Stimulated activated naive CD4-positive, alpha-beta T cell treated with Interleukin-2 at 50 U/mL for 16 hours (primary cell): ENCODE measurements around the gene TTC23.

ENCODE experiments used
- DNase-seq: peaks from one replicate; lab custom pipeline; 2025; lab: John Stamatoyannopoulos, UW

Gene TTC23

DNA sequence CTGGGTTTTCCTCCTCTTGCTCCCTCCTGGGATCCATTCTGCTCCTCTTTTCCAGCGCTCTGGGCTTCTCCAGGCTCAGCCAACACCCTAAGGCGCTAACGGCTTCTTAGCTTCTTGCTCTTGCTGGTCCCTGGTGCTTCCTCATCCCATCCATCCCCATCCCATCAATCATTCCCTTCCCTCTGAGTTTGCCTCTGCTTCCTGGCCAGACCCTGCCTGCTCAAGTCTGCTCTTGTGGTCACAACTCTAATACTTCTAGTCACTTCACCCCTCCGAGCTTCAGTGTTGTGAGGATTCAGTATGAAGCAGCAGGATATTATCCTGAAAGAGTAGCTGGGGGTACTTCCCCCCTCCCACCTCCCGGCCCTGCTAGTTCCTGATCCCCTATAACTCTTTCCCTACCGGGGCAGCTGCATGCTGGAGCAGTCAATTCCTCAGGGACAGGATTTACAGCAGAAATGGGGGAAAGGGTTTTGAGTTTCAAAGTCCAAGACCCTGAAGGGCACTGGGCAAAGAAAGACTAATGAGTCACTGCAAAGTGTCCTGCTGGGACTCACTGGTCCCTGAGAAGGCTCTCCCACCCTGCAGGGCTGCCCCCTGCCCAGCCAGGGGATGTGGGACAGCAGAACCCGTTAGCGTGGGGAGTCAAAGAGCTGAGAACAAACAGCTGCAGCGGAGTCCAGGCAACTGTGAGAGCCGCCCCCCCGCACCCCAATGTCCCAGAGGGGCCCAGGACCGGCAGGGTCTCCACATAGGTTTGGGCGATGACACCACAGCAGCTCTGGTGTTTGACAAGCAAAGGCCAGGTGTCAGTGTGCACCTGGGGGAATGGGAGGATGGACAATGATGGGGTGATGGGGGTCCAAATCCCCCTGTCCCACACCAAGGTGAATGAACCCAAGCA is 146.8 kb downstream of the TTC23 start:
- DNase-seq: no peak

DNA sequence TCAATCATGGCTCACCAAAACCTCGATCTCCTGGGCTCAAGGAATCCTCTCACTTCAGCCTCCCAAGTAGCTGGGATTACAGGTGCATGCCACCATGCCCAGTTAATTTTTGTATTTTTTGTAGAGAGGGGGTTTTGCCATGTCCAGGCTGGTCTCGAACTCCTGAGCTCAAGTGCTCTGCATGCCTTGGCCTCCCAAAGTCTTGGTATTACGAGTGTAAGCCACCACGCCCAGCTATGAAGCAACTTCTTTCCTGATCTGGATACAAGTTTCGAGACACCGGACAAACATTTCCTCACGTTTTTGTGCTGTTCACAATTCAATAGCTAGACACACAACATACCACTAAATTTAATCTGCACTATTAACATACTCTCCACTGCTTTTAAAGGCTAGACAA is 147.9 kb downstream of the TTC23 start:
- no peak for DNase-seq

DNA sequence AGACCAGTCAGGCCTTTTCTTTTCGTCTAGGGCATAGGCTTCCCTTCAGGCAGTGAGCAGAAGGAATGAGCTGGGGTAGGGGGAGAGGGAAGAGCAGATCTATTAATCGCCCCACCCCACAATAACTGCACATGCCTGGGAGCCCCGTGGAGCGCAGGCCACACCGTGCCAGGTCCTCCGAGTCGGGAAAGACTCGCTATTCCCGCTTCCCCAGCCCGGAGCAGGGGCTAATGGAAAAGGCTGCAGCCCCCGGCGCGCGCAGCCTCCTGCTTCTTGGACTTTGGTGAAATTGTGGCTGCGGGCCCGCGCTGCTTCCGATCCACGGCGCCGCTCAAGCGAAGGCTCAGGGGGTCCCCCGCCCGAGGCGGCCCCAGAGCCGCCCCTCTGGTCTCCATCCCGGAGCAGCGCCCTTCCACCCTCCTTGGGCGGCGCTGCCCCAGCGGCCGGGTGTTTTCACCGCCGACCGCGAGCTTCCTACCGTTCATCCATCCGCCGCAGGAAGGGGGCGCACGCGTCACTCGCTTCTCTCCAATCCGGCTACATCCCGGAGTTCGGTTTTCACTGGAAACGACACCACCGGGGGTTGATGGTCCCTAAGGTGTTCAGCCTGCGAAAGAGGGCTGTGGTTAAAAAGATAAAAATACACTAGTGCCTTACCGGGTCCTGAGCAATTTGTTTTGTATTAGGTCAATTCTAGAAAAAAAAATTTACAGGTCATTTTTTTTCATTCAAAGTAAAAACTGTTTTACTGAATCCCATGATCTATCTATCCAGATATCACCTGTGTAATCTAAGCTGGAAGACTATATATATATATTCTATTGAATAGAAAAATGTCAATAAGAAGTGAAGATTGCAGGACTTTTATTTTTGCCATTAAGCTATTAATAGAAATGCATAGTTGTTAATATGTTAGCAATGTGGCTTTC is 148.9 kb downstream of the TTC23 start:
- DNase-seq: no peak

DNA sequence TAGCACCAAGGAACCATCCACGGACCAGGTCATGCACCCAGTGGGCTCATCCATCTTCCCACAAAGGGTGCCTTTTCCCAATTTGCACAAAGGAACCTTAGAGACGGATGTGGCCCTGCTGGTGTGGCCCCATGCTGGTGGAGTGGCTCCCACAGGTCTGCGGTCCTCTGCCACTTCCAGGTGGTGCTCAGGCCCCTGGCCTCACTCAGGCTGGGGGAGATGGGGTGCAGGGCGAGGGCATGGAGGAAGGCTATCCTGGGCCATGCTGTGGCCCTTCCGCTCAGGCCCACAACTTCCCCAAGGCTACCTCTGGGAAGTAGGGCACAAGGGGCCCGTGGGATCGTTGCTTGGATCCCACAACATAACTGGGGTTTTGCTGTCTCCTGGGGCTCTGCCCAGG is 149.7 kb downstream of the TTC23 start:
- no peak for DNase-seq

DNA sequence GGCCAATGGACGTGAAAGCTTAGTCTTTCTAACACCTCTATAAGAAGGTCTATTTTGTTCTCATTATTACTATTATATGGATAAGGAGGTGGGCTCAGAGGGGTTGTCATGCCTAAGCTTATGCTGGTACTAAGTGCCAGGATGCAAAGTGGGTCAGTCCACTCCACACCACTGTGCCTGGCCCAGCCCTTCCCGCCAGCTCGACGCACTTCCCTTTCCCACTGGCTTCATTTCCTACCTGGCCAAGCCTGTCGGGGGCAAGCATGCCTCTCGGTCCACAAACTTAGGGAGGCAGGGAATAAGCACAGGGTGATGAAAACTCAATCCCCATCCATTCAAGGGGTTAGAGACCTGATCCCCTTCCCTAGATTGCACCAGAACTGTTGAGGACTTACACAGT is 150.4 kb downstream of the TTC23 start:
- no peak for DNase-seq

DNA sequence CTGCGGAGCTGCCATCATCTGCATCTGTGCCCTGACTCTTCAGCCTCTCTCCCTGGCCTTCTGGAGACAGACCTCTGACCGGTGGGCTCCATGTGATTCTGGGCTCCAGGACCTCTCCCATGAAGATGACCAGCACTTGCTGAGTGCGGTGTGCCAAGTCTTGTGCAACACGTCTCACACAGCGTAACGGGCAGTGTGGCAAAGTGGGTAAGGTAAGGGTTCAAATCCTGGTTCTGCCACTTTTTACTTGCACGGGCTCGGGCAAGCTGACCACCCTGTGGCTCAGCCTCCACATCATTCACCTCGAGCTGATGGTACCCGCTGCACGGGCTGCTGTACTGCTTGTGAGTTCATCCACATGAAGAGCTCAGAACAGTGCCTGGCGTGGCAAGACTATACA is 151.0 kb downstream of the TTC23 start:
- no peak for DNase-seq

DNA sequence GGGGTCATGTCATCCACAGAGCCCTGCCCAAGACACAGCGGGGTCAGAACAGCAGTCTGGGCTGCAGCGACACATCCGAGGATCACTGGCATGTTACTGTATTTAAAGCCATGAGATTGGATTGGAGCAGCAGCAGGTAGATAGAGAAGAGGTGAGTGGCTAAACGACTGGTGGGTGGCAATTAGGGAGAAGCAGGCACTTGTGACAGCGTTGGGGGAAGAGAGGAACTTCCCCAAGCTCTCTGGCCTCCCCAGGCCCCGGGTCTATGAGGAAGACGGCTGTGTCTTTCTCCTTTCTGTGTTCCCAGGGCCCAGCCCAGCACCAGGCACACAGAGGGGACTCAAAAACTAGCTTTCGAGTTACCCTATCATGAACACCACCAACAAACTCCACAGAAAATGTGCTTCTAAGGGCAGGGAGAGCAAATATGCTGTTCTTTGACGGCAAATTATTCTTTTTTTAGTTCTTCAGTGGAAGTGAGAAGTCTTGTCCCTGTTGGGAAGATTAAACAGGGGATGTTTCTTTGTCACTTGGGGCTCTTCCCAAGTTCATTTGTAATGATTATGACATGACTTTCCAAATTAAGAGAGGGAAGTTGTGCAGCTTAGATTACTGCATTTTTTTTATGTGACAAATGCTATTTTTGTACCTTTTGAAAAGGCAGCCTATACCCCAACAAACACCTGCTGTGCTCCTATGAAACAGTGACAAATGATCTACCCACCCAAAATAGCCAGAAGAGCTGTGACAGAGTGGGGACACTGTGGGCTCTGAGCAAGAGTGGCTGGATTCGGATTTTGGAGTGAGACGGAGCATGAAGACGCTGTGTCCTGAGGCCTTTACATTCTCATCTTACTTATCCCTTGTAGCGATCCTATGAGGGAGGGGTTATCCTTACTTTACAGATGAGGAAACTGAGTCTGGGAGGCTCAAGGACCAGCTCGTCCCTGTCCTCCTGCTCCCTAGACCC is 151.7 kb downstream of the TTC23 start:
- DNase-seq: no peak

DNA sequence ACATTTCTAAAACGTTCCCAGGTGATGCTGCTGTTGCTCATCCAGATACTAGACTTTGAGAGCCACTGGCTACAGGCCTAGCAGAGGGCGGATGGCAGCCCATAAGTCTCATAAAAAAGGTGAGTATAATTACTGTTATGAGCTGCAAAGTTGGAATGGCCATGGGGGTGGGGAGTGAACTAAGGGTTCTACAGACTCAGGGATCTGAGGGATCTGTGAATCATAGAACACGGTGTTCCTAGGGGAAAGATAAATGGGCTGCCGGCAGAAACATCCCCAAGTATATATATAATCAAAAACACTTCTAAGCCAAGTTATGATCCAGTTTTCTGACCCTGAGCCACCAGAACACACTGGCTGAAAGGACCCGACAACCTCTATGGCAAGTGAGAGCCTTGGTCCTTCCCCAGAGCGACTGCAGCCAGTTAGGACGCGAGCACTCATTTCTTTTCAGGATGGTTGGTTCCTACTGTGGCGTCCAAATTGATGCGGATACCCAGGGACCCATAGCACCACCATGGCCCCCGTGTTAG is 152.4 kb downstream of the TTC23 start:
- no peak for DNase-seq

DNA sequence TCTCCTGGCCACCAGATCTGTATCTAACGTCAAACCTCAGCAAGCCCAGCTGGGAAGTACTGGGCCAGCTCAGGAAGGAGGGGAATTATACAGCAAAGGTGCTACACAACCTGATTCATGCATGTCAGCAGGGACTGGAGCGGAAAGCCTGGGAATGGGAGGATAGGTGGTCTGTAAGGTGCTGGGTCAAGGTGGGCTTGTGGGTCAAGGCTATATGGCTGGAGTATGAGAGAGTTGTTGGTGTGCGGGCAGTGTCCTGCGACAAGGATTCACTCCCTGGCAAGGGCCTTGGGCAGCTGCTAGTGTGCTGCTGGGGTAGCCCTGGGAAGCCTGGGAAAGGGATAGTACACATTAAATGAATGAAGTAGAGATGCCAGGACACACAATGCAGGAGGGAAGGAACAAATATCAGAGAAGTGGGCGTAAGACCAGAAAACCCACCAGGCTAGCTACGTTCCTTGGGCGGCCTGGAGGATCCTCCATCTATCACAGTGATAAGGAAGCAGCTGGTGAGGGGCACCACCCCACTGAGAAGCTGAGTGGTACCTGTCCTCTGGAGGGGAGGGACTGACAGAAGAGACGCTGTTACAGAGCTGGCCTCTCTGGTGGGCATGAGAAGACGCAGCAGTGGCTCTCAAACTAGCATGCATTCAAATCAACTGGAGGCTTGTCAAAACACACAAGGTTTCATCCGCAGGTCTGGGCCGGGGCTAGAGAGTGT is 153.0 kb downstream of the TTC23 start:
- no peak for DNase-seq

DNA sequence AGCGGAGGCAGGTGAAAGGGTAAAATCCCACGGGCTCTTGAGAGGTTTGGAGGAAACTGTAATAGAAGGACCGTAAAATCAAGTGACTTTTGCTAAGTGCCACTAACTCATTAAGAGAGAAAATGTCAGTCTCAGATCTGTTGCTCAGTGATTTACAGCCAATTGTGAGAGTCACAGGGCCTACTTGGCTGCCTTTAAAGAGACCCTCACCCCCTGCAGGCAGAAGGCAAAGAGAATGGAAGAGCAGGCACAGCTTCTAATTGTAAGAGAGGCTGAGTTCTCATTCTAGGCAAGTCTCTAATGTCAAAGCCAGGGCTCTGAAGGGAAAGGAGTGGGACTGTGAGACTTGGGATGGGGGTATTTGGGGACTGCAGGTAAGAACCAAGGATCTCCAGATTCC is 153.8 kb downstream of the TTC23 start:
- DNase-seq: no peak

DNA sequence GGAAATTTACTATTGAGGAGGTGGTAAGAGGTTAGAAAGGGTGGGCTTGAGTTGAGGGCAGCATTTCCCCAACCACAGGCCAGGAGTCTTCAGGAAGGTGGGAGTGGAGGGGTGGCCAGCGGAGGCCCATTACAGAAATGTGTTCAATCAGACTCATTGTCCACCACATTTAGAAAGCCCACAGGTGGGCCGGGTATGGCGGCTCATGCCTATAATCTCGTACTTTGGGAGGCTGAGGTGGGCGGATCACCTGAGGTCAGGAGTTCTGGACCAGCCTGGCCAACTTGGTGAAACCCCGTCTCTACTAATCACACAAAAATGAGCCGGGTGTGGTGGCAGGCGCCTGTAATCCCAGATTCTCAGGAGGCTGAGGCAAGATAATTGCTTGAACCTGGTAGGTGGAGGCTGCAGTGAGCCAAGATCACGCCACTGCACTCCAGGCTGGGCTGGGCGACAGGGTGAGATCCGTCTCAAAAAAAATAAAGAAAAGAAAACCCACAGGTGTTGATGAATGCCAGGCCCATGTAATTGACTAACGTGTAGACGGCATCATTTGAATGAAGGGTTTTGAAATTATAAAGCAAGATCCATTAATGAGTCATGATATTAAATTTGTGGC is 156.7 kb downstream of the TTC23 start:
- no peak for DNase-seq

DNA sequence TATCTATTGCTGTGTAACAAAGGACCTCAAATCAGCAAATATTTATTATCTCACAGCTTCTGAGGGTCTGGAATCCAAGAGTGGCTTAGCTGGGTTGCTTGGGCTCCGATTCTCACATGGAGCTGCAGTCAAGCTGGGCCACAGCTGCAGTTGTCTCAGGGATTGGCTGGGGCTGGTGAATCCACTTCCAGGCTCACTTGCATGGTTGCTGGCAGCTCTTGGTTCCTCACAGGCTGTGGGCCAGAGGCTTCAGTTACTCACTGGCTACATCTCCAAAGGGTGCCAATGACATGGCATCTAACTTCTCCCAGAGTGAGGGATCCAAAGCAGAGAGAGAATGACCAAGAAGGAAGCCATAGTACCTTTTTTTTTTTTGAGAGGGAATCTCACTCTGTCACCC is 158.4 kb downstream of the TTC23 start:
- no peak for DNase-seq

DNA sequence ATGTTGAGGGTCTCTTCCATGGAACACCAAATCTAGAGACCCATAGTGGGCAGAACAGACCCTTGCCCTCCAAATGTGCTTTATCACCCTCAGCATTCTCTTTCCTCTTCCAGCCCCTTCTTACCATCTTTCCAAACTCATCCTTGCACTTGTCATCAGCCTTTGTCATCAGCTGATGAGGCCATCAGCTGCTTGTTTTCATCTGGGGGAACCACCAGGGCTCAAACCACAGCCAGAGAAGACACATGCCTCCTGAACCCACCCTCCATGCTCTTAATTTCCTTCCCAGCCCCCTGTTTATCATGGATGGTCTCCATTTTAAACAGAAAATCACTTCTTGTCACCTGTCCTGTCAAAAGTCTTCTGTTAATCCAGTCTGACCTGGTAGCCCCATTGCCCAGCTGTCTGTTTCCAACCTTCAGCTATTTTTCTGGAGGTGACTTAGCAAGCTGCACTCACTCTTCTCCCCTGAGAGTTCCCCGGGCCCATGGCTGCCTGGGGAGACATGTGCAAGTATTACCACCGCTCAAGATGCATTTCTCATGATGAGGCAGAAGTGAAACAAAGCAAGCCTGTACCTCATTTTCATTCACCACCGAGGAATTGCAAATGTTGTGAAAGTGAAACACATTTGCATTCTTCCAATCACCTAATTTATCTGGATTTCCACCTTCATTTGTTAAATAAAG is 159.2 kb downstream of the TTC23 start:
- DNase-seq: no peak

DNA sequence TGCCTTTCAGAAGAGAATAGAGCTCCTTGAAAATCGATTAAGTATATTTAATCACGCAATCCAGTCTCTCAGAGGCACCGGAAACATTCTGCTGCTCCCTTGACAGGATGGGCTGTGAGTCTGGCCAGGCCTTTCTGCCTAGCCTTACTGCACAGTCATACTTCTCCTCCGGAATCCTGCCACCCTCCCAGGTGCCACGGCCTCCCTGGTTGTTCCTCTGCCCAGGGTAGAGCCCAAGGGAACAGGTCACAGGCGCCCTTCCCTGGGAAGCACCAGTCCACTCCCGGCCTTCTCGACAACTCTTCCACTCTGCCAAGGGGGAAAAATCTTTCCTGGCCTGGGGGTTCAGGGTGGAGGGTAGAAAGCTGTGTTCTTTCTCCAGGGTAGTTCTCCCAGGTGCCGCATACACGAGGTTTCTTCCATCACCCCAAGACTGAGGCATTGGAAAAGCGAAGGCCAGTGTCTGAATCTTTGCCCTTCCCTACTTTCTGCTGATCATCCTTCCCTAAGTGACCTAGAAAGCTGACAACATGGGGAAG is 161.9 kb downstream of the TTC23 start:
- no peak for DNase-seq

DNA sequence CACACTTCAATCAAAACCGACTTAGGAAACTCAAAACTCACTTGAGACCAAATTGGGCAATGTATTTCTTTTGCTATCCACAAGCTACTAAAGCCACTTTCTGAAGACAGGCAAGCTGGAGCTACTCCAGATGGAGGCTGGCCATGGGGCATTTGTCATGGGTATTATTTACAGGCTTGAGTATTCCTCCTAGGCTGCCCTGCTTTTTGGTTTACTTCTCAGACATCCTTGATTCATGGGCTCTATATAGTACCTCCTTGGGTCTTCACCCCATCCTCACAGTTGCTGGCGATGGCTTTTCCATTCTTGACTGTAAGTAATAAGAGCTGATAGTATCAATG is 163.1 kb downstream of the TTC23 start:
- DNase-seq: no peak
